B cell (primary cell): ENCODE measurements around the gene C19orf81.

Experiments used
- EZH2 ChIP-seq: IDR thresholded peaks from 2 replicates; pipeline ENCODE4 v1.6.1; 2012; ENCODE audit warnings: borderline replicate concordance, low read depth, mild to moderate bottlenecking, moderate library complexity, low read length; ENCODE audit not compliant: insufficient read depth, poor library complexity, severe bottlenecking
- TF ChIP-seq, protein P1 (sequence below): fragments of 200-600 bp; IDR thresholded peaks from one replicate; pipeline ENCODE4 v1.8.0; 2022; ENCODE audit warnings: antibody characterized with exemption, mild to moderate bottlenecking

DNA sequence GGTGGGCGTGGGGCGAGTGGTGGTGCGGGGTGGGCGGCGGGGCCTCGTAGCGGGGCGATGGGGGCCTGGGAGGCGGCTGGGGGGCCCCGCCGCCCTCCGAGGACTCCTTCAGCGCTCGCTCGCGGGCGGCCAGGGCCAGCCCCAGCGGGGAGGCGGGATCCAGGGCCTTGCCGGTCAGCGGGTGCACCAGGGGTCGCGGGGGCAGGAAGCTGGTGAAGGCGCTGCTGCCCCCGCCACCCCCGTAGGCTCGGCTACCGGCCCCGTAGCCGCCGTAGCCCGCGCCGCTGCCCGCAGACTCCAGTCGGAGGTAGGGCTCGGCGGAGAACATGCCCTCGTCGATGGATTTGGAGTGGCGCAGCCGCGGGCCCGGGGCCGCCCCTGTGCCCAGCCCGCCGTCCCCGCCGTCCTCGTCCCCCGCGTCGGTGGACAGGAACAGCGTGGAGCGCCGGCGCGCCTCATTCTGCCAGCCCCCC, 18.6 kb downstream of the C19orf81 start:
- TF ChIP-seq, protein P1, sequence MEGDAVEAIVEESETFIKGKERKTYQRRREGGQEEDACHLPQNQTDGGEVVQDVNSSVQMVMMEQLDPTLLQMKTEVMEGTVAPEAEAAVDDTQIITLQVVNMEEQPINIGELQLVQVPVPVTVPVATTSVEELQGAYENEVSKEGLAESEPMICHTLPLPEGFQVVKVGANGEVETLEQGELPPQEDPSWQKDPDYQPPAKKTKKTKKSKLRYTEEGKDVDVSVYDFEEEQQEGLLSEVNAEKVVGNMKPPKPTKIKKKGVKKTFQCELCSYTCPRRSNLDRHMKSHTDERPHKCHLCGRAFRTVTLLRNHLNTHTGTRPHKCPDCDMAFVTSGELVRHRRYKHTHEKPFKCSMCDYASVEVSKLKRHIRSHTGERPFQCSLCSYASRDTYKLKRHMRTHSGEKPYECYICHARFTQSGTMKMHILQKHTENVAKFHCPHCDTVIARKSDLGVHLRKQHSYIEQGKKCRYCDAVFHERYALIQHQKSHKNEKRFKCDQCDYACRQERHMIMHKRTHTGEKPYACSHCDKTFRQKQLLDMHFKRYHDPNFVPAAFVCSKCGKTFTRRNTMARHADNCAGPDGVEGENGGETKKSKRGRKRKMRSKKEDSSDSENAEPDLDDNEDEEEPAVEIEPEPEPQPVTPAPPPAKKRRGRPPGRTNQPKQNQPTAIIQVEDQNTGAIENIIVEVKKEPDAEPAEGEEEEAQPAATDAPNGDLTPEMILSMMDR: no peak
- TF ChIP-seq EZH2: peak; percentile 4
